Renal cortex interstitium (tissue), 11 donors: ENCODE results near the gene KIAA0825. TPM values are rescaled to one million over a fixed set of nuclear protein-coding genes. Genes with fewer than 3 reads are reported as not detected.

Experiments used
- DNase-seq, 11 donors: peaks; one replicate each; pipeline ENCODE4 v3.0.0-alpha.2; 2013; ENCODE audit warnings: low read depth in 9 of 11, low spot score in 4 of 11; ENCODE audit errors: extremely low read depth in 1 of 11
- polyA plus RNA-seq, 3 donors: library from polyadenylated mRNA; unstranded; fragments of 120-200 nt; gene quantifications; one replicate each; pipeline ENCODE4 v1.2.1, GENCODE V29; 2013; ENCODE audit not compliant: insufficient read length in 3 of 3

KIAA0825 gene
- polyA plus RNA-seq, 3 donors: 4.1 to 5.0 (median 4.6) TPM

DNA sequence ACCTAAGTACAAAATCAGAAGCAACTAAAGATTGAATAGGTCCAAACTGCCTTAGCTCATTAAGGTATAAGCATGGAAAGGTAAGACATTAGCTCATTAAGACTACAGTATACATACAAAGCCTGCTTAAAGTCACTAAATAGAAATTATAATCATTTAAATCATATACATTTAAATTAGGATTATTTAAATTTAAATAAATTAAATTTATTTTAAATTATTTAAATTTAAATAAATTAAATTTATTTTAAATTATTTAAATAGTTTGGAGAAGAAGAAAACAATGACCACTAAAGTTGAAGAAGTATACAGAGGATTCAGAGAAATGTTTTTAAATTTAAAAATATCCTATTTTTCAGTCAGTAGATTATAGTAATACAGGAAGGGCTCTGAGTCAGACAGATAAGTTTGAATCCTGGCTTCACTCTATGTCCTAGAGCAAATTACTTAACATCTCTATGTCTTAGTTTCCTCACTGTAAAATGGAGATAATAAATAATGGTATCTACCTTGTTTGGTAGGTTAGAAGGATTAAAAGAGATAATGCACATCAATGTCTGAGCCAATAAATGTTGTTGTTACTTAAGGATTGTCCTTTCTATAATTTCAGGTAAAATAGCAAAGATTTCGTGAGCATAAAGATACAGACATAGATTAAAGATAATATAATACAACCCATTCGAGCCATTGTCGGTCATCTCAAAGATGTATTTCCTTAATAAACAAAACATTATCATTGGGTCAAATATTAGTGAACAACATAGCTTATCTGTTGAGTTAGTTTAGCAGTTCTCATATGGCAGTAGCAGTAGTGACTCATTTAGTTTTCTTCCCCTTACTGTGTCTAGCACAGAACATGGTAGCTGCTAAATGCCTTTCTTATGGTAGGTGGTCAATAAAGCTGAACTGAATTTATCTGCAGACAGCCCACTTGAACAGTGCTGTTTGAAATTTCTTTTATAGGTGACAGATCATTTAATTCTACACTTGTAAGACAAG, 100.6 kb downstream of the KIAA0825 start:
- no peak for DNase-seq

DNA sequence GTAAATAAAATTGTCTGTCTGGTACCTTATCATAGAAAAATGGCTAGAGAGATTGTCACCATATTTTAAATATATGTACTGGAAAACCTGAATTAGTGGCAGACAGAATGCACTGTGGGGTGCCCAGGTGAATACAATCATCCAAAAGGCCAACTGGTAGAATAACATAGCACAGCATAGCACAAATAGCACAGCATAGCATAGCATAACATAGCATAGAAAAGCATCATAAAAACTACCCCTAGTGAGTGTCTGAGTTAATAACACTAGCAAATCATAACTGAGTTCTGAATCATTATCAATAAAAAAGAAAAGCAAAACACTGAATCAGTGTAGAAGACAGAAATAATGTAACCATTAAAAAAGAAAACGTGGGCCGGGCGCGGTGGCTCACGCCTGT, 102.3 kb downstream of the KIAA0825 start:
- no peak for DNase-seq

DNA sequence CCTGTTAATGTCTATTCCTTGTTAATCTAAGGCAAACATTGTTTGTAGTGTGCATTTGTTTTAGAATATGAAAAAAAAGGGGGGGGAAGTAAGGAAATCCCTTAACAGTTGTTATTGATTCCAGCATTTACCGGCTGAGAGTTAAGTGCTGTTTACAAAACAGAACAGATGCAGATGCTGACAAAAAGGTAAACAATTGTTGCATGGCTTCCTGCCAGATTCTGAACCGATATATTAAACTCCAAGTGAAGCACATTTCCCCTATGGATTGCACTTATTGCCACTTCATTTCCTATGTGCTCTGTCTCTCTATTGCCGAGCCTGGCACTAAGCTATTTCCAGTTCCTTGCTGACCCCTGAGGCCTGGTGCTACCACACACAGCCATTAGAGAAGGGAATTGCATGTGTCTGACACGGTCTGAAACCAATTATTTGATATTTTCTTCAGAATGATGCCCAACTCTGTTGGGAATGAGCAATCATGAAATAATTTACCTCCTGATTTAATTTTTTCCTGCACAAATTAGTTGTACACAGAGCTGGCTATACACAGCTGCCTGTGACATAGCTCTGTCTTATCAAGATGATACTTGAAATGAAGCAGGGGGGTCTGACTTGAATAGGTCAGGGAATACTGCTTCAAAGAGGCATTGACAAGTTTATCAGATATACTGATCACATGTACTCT, 109.8 kb downstream of the KIAA0825 start:
- no peak for DNase-seq

- no peak for DNase-seq
Measured at GRCh38 chr5:94505327-94506068, 112.9 kb downstream of the KIAA0825 start.

DNA sequence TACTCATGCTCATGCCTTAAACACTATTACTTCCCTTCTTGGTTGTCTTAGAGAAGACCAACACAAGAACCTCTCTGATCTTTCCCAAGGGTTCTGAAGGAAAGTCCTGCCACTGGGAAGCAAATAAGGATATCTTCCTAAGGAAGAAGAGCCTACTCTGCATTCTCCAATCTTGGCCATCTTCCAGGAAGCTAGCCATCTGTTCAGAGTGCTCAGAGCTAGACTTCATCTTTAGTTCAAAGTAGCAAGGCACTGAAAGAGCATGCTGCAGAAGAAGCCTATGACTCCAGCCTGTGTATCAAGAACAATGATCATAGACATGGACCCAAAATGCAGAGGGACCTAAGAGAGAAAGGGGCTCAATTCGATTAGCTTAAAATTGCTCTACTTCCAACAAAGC, 114.7 kb downstream of the KIAA0825 start:
- DNase-seq: no peak

GRCh38 chr5:94501365-94501764, 117.0 kb downstream of the KIAA0825 start:
- DNase-seq: no peak

GRCh38 chr5:94499806-94500205, 118.6 kb downstream of the KIAA0825 start:
- no peak for DNase-seq

GRCh38 chr5:94498199-94498598, 120.2 kb downstream of the KIAA0825 start:
- DNase-seq: no peak

DNA sequence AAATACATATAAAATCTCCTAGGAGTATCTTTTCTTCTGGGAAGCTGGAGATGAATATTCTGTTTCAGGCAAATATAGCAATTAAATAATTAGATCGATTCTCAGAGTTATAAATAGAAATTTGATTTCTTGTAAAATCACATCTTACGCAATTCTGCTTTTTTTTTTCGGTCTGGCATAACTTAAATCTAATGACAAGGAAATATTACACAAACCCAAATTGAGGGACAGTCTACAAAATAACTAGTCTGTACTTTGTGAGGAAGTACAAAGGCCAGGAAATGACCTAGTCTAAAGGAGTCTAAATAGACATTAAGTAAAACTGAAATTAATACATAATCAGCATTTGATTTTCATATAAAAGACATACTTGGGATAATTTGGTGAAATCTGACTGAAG, 133.3 kb downstream of the KIAA0825 start:
- no peak for DNase-seq

GRCh38 chr5:94481059-94481458, 137.3 kb downstream of the KIAA0825 start:
- no peak for DNase-seq

DNA sequence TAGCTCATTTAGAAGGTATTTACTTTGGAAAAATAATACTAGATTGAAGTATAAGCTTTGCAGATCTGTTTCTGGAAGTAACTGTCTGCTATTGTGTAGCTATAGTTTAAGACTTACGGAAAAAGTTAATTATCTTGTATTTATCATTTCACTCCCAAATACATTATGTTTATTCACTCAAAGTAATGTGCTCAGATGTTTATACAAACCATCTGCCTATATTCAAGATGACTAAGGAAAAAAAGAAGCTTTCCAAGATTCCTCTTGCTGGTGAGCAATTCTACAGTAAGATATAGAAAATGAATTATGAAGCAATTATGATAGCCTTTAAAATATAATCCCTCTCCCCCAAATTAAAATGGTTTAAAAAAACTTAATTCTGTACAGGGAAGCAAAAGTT, 137.9 kb downstream of the KIAA0825 start:
- DNase-seq: no peak

DNA sequence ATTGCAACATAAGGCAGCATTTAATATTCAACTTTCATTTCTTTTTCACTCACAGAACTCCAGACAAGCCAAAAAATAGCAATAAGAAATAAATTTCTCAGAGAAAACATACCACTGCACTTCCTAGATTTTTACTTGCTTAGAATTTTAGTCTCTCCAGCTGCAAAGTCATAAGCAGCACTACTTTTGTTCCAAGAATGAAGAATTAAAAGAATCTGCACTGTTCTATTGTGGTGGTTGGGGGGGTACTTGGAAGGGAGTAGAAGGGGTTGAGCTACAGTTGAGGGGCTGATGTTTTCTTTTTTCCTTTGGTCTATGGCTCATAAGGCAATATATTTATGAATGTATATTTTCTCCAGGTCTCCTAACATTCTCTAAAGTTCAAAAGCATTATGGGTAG, 144.5 kb downstream of the KIAA0825 start:
- DNase-seq: no peak

DNA sequence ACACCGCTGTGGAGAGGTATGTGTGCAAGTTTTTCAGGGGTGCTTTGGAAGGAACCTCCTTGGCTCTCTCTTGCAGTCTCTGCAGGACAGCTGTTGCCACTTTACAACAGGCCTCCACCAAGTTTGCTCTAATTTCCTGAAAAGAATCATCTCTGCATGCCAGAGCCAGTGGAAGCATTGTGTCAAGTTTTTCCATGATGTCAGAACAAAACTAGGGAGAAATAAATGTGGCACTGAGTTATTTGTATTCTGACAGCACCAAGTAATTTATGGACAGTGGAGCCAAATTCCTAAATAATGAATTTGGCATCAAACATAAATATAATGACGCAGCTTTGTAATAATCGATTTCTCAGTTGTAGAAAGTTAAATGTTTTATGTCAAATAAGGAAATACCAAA, 146.9 kb downstream of the KIAA0825 start:
- no peak for DNase-seq

- no peak for DNase-seq
Measured at GRCh38 chr5:94470802-94471201, 147.6 kb downstream of the KIAA0825 start.

GRCh38 chr5:94469894-94470329, 148.5 kb downstream of the KIAA0825 start:
- DNase-seq: peak; percentile 2 to 43 (median 20)

DNA sequence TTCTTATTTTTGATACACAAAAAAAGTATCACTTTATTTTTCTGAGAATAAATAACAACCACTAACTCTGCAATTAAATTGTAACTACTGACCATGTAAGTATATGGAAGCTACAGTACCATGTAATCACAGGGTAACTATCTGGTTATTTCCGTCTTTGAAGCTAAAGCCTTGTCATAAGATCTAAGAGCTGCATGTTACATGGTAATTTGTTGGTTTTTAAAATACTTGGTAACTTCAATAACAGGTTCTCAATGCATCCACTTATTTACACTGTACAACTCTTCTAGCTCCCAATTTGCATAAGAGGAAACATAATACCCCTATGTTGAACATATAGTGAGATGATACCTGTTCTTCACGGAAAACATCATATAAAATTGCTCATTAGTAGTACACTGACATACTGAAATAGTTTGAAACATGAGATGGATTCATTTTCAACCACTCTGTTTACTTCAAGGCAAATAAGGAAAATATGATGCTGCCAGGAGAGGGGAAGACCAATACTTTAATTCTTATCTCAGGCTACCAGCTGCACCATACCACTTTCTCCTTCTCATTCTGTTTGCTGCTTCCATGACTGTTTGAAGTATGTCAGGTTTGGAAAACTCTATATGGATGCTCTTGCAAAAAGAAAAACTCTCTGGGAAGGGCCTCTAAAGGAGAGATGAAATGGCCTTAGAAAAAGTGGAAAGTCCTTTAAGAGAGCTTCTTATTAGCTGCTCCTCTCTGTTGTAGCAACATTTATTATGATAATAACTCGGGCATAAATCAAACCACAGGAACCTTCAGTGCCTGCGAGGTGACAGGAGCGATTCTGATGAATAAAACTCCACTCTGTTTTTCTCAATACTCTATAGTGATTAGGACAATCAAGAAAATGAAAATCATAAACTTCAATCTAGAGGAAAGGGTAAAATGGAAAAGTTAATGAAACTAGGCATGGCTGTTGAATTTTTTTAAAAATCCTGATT, 150.2 kb downstream of the KIAA0825 start:
- DNase-seq: no peak

GRCh38 chr5:94467346-94467953, 151.0 kb downstream of the KIAA0825 start:
- DNase-seq: no peak

- no peak for DNase-seq
Measured at GRCh38 chr5:94463739-94464138, 154.7 kb downstream of the KIAA0825 start.
